Uterus (tissue), 2 donors: ENCODE data around the gene HHAT.

Source experiments
- CTCF ChIP-seq, 4 experiments: fragments of 200-600 bp in 2 of 4; fragments of 450-650 bp in 2 of 4; sonication (generic) in 2 of 4; IDR thresholded peaks; one replicate each; pipeline ENCODE4 v1.5.1; 2016 to 2019; ENCODE audit warnings: antibody characterized with exemption in 4 of 4, mild to moderate bottlenecking in 2 of 4, moderate library complexity in 1 of 4
- POLR2A ChIP-seq, 2 donors: fragments of 450-650 bp; IDR thresholded peaks; one replicate each; pipeline ENCODE4 v1.6.1; 2016; ENCODE audit warnings: antibody characterized with exemption in 2 of 2, mild to moderate bottlenecking in 1 of 2, moderate library complexity in 1 of 2

- no peak for TF ChIP-seq CTCF (IDR thresholded peaks at IDR 0.05)
- no peak for TF ChIP-seq POLR2A (IDR thresholded peaks at IDR 0.05)
Measured at GRCh38 chr1:210330279-210330866, 1.7 kb downstream of the HHAT start.
